Measurements from ENCODE around the gene CXXC1.

Gene CXXC1

DNA sequence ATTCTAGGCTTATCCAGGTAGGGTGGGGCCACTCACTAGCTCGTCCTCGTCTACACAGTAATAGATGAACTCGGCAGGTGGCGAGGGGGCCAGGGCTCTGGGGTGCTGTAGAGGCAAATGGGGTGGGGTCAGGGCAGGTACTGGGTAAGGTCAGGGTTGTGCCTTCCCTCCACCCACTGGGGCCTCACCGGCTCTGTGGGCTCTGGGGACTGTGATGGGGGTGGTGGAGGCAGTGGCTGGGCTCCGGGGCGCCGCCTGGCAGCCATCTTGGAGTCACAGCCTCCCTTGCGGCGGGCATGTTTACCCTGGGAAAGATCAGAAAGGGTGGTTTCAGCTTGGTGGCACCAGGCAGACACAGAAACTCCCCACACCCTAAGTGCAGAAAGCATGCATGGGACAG lies 12.6 kb downstream of the CXXC1 start:
- TF ChIP-seq, protein P1, sequence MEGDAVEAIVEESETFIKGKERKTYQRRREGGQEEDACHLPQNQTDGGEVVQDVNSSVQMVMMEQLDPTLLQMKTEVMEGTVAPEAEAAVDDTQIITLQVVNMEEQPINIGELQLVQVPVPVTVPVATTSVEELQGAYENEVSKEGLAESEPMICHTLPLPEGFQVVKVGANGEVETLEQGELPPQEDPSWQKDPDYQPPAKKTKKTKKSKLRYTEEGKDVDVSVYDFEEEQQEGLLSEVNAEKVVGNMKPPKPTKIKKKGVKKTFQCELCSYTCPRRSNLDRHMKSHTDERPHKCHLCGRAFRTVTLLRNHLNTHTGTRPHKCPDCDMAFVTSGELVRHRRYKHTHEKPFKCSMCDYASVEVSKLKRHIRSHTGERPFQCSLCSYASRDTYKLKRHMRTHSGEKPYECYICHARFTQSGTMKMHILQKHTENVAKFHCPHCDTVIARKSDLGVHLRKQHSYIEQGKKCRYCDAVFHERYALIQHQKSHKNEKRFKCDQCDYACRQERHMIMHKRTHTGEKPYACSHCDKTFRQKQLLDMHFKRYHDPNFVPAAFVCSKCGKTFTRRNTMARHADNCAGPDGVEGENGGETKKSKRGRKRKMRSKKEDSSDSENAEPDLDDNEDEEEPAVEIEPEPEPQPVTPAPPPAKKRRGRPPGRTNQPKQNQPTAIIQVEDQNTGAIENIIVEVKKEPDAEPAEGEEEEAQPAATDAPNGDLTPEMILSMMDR (IDR thresholded peaks at IDR 0.05; ENCODE audit: low read depth, low read length), result no peak
- no peak for DNase-seq (ENCODE audit: low read depth in 2 of 2)
- H3K4me3 ChIP-seq (replicated peaks in 1 of 2; ENCODE audit: low read depth in 2 of 2, low read length in 2 of 2), result no peak overlapping the region

DNA sequence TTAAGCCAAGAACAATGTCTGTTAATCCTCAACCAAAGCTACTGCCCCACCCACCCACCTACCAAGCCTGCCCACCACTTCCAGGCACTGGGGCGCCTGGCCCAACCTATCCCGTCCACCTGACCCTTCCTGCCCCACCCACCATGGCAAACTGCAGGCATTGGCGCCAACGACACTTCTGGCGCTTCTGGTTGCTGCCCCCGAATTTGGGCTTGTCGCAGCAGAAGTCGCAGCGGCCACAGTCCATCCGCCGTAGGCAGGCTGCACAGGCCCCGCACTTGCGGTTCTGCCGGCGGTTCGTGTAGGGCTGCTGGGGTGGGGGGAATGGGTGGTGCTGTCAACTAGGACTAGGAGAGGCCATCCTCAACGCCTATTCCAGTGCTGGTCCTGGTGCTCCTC lies 13.4 kb downstream of the CXXC1 start:
- DNase-seq (ENCODE audit: low read depth in 2 of 2), result no peak
- H3K4me3 ChIP-seq (replicated peaks in 1 of 2; ENCODE audit: low read depth in 2 of 2, low read length in 2 of 2), result no peak overlapping the region
- TF ChIP-seq, protein P1 (IDR thresholded peaks at IDR 0.05; ENCODE audit: low read depth, low read length), result no peak

DNA sequence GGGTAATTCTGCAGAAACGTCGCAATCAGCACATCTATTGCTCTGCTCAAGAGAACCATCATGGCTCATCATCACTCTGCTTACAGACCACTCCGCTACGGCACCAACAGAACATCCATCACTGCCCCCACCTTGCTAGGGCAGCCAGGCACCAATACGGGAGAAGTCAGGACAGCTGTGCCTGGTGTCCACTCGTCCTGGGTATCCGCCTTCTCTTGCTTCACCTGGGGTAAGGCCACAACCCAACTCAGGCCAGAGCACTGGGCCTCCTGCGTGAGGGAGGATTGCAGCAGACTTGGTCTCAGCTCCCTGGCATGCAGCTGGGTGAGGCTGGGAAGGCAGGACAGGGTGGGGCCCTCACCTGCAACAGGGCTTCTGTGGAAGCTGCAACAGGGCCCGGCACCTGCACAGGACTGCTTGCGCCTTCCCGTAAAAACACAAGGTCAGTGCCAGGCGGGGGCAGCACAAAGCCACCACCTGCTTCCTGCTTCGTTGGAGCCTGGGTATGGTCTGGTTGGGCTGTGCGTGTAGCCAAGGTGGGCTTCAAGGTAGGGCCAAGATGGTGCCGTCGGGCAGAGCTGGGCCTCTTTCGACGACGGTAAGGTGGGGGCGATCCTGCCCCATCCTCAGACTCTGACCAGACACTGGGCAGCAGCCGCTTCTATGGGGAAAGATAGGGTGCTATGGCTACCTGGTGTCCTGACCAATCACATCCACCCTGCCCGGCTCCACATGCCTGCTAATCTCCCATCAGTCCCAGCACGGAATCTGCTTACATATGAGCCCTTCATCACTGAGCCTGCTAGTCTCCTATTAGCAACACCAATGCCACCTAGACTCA lies 14.1 kb downstream of the CXXC1 start:
- no peak overlapping the region for H3K4me3 ChIP-seq (replicated peaks in 1 of 2; ENCODE audit: low read depth in 2 of 2, low read length in 2 of 2)
- TF ChIP-seq, protein P1 (IDR thresholded peaks at IDR 0.05; ENCODE audit: low read depth, low read length), result no peak
- no peak for DNase-seq (ENCODE audit: low read depth in 2 of 2)

DNA sequence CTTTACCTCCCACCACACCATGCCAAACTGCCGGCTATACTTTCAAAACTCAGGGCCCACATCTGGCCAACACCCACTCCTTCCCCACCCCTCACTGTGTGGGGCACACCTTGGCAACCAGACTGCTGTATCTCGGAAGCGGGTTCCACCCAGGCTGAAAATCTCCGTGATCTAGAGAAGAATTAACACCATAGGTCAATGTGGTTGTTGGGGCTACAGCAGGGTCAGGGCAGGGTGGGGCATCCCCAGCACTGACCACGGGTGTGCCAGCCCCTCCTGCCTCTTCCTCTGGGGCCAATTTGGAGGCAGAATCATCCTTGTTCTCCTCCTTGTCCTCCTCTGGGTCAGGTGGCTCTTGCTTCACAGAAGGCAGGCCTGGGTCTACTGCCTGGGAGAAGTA lies 14.9 kb downstream of the CXXC1 start:
- TF ChIP-seq, protein P1 (IDR thresholded peaks at IDR 0.05; ENCODE audit: low read depth, low read length), result no peak
- no peak overlapping the region for H3K4me3 ChIP-seq (replicated peaks in 1 of 2; ENCODE audit: low read depth in 2 of 2, low read length in 2 of 2)
- DNase-seq (ENCODE audit: low read depth in 2 of 2), result no peak

DNA sequence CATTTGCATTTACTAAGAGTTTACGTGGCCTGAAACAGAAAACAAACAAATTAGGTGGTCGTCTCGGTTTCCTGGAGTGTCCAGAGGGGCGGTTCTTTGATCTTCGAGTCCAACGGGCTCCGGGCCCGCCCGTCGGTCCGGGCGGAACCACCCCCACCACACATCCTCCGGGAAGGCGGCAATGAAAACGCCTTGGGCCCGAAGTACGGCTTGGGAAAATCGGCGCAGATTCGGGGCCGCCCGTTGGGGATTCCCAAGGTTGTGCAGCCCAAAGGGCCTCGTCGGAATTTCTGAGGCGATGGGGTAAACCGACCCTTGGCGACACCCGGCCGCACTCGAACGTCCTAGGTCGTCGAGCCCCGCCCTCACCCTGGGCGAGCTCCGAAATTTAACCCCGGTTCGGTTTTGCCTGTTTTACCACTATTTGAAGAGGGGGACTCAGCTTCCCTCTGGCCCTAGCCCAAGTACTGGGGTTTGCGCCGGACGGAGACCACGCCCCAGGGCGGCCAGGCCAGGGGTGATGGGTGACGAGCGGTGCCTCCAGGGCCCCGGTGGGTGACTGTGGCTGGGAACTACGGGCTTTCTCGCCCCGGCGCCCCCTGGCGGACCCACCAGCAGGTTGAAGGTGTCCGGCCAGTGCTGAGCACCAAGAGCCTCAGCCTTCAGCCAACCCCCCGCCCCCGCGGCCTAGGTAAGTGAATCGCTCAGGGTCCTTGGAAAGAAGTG lies 19.3 kb downstream of the CXXC1 start:
- H3K4me3 ChIP-seq (replicated peaks in 1 of 2; ENCODE audit: low read depth in 2 of 2, low read length in 2 of 2), result peak overlapping the region; percentile 44 to 48
- TF ChIP-seq, protein P1 (IDR thresholded peaks at IDR 0.05; ENCODE audit: low read depth, low read length), result peak; percentile 79
- DNase-seq (ENCODE audit: low read depth in 2 of 2), result peak; percentile 70 to 72

DNA sequence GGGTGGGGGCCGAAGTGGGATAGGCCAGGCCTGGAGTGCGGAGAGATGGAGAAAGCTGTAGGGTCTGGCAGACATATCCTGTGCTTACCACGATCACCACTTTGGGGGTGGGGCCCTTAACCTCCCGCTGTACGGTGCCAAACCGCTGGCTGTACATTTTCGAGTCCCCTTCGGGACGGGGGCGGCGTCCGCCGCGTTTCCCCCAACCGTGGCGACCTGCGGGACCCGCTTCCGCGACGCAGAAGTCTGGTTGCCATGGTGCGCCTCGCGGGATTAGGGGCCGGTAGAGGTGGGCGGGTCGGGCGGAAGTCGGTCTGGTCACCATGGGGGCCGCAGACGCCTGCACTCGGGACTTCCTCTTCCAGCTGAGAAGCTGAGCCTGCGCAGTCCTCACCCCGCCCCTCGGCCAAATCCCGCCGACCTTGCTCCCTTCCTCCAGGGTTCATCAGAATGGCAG lies 21.2 kb downstream of the CXXC1 start, which contains the start of gene CFAP53:
TSS of gene CFAP53 (minus strand) at position 248 of the 457 bp plus-strand sequence. CDS start at position 157, 91 bp downstream.
- peak; percentile 89 to 94 for DNase-seq (ENCODE audit: low read depth in 2 of 2)
- H3K4me3 ChIP-seq (replicated peaks in 1 of 2; ENCODE audit: low read depth in 2 of 2, low read length in 2 of 2), result peak within 1 kb of the TSS; percentile 75 to 78
- TF ChIP-seq, protein P1 (IDR thresholded peaks at IDR 0.05; ENCODE audit: low read depth, low read length), result no peak
